Lung (tissue), 12 donors: ENCODE measurements around the gene PLD6. TPM values are rescaled to one million over a fixed set of nuclear protein-coding genes. Genes with fewer than 3 reads are reported as not detected.

Experiments used
- ATAC-seq: fragments of 200-7000 bp; cut with Tn5 transposase; one replicate; pipeline ENCODE4 v1.9.1; 2020; ENCODE audit warnings: moderate number of reproducible peaks; ENCODE audit not compliant: insufficient read depth, low FRiP score
- DNase-seq, 3 donors: peaks; one replicate each; pipeline ENCODE4 v3.0.0-alpha.2; 2013 to 2017
- H3K27ac ChIP-seq, 2 donors: one replicate each; pipeline ENCODE4 v1.5.1; 2013; ENCODE audit warnings: mild to moderate bottlenecking in 2 of 2, moderate library complexity in 2 of 2, control low read depth in 1 of 2, inconsistent platforms in 1 of 2, low read depth in 1 of 2, low read length in 1 of 2
- H3K27me3 ChIP-seq, 3 donors: one replicate each; pipeline ENCODE4 v1.5.1; 2013; ENCODE audit warnings: low read length in 2 of 3; ENCODE audit not compliant: control insufficient read depth in 3 of 3, insufficient read depth in 3 of 3
- H3K36me3 ChIP-seq, 4 donors: one replicate each; pipeline ENCODE4 v1.5.1; 2013; ENCODE audit warnings: low read length in 4 of 4, mild to moderate bottlenecking in 1 of 4, moderate library complexity in 1 of 4; ENCODE audit not compliant: control insufficient read depth in 4 of 4, insufficient read depth in 4 of 4
- H3K4me1 ChIP-seq, 5 donors: one replicate each; pipeline ENCODE4 v1.5.1; 2013; ENCODE audit warnings: low read length in 5 of 5, mild to moderate bottlenecking in 2 of 5, moderate library complexity in 1 of 5; ENCODE audit not compliant: control insufficient read depth in 5 of 5, insufficient read depth in 5 of 5
- H3K4me3 ChIP-seq: one replicate; pipeline ENCODE4 v1.5.1; 2013; ENCODE audit warnings: mild to moderate bottlenecking, control low read depth, moderate library complexity
- H3K9ac ChIP-seq, 2 donors: one replicate each; pipeline ENCODE4 v1.5.1; 2013; ENCODE audit warnings: low read length in 2 of 2, control low read depth in 1 of 2; ENCODE audit not compliant: insufficient read depth in 1 of 2
- H3K9me3 ChIP-seq, 4 donors: one replicate each; pipeline ENCODE4 v1.5.1; 2013; ENCODE audit warnings: low read length in 3 of 4, mild to moderate bottlenecking in 1 of 4, moderate library complexity in 1 of 4; ENCODE audit not compliant: control insufficient read depth in 4 of 4, insufficient read depth in 3 of 4
- CTCF ChIP-seq: IDR thresholded peaks from 2 replicates; pipeline ENCODE4 v1.5.1; 2012; ENCODE audit warnings: mild to moderate bottlenecking; ENCODE audit errors: control extremely low read depth, extremely low read depth
- WGBS, 2 donors: extraction: QIAGEN DNeasy Blood & Tissue Kit; methylation state at CpG; one replicate each; pipeline ENCODE4 v1.1.7; 2013; 5-methylcytosine and 5-hydroxymethylcytosine counted together
- polyA plus RNA-seq, 2 donors: library from polyadenylated mRNA; stranded (reverse); fragments of 200-250 nt; gene quantifications; one replicate each; pipeline ENCODE4 v1.2.1, GENCODE V29; 2013
- total RNA-seq, 2 donors: library from RNA; depleted of rRNA in 1 of 2; stranded (reverse); fragments of >200 nt in 1 of 2; gene quantifications; one replicate each; pipeline ENCODE4 v1.2.1, GENCODE V29; 2014 to 2021
- donor health status: control.
- donor health status: control.
- donor health status: Bipolar disorder and iron deficiency.
- donor health status: healthy.
- donor health status: DM: yes; HTN: yes; CAD: no.

Gene PLD6
- total and polyA plus RNA-seq, 4 donors: 3.2 to 7.7 (median 5.2) TPM

GRCh38 chr17:17182598-17183136, 23.5 kb downstream of the PLD6 start:
- Histone ChIP-seq H3K9ac (no peak overlapping the region), H3K4me1 (peaks cover 0 to 10% (median 3%) of the 10 kb centered on the region in 5 donors), H3K9me3 (no peaks in the 10 kb centered on the region), H3K27me3 (no peaks in the 10 kb centered on the region), H3K36me3 (peaks cover 20 to 47% (median 44%) of the 10 kb centered on the region in 4 donors), H3K4me3 (no peak overlapping the region), H3K27ac (no peak overlapping the region)
- TF ChIP-seq CTCF: no peak
- WGBS, 2 donors: 95% methylated on average over 6 of the region's 6 CpGs
- ATAC-seq (no peak), DNase-seq (no peak)

DNA sequence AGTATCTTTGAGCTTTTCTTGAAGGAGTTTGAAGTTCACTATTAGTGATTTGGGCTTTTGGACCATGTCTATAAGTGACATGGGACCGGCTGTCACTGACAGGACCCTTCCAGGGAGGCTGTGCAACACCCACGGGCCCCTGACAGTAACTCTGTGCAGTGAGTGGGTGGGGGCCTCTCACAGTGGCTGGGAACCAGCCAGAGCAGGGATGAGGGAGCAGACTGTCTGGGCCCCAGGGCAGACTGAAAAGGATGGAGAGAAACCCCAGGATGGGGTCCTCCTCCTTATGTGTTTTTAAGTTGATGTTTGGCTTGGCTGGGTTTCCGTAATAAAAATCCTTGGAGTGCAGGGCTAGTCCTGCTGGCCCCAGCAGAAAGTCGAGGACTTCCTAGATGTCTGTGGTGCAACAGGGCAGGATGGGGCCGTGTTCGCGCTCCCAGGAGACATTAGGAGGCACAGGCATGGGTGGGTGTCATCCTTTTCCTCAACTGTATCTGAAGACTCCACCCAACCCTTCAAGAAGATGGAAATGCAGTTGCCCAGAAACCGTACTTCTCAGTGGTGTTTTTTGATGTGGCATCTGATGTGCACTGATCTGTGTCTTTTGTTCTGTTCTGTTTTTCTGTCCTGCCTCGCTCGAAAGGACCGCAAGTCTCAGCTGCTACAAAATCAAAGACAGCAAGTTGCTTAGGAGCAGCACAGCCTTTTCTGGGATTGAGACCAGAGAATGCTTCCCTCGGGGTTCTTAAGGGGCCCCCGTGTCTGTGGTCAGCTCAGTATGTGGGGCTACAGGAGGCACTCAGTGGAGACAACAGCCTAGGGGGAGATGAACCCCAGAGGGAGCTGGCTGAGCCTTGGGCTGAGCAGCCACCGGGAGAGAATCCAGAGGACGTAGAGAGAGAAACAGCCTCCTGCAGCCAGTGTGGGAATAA, 24.2 kb downstream of the PLD6 start:
- Histone ChIP-seq H3K9ac (no peak overlapping the region), H3K27ac (no peak overlapping the region), H3K4me1 (peaks cover 0 to 6% (median 0%) of the 10 kb centered on the region in 5 donors), H3K4me3 (no peak overlapping the region), H3K36me3 (peaks cover 22 to 50% (median 46%) of the 10 kb centered on the region in 4 donors), H3K27me3 (no peaks in the 10 kb centered on the region), H3K9me3 (no peaks in the 10 kb centered on the region)
- TF ChIP-seq CTCF: no peak
- DNase-seq (no peak), ATAC-seq (no peak)
- WGBS, 2 donors: 83 to 90% methylated on average over 15 of the region's 15 CpGs

DNA sequence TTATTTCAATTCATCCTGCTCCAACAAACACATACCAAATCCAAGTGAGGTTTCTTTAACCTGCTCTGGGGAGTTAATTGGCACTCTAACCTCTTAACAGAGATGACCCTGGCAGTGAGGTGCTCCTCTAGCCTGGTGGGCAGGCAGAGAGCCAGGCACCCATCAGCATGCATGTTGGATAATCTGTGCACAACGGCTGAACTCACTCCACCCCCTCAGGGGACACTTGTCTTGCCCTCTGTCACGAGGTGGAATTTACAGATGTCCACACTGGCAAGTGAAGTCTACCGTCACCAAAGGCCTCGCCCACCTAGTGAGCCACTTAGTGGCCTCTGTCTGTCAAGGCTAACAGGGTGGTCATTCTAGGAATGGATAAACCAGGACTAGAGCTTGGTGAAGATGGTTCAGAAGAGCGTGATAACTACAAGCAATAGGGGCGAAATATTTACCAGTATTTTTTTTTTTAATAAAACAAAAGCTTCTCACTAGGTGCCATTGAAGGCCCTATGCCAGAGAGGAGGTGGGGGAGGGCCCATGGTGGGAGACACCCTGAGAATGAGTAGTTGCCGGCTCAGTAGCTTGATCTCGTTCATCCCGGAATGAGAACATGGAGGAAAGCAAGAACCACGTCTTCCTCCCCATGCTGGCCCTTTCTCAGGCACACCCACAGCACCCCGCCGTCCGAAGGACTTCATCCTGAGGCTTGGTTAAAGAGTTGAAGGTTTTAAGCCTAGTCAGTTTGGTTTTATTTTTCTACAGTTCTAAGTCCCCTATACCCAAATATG, 25.2 kb downstream of the PLD6 start:
- H3K9me3 ChIP-seq: no peaks in the 10 kb centered on the region
- H3K4me3 ChIP-seq: no peak overlapping the region
- WGBS, 2 donors: 87 to 92% methylated on average over 13 of the region's 13 CpGs
- no peaks in the 10 kb centered on the region for H3K27me3 ChIP-seq
- no peak overlapping the region for H3K9ac ChIP-seq
- no peak for ATAC-seq
- no peak for DNase-seq
- H3K4me1 ChIP-seq: peaks cover 0 to 5% (median 0%) of the 10 kb centered on the region in 5 donors
- H3K27ac ChIP-seq: no peak overlapping the region
- TF ChIP-seq CTCF: no peak
- H3K36me3 ChIP-seq: peaks cover 26 to 57% (median 50%) of the 10 kb centered on the region in 4 donors
